AG09309 (cell line): ENCODE results near the gene GPC5.

Source experiments
- DNase-seq: peaks from one replicate; pipeline ENCODE4 v3.0.0-alpha.2; 2010; ENCODE audit warnings: low read depth
- H3K4me3 ChIP-seq: 2 replicates; pipeline ENCODE4 v1.5.1; 2011; ENCODE audit warnings: mild to moderate bottlenecking, low read depth, low read length, moderate library complexity; ENCODE audit not compliant: control insufficient read depth
- TF ChIP-seq, protein P1 (sequence below): IDR thresholded peaks from 2 replicates; pipeline ENCODE4 v1.5.1; 2011; ENCODE audit warnings: mild to moderate bottlenecking, low read depth, low read length, inconsistent platforms; ENCODE audit not compliant: insufficient read depth, control insufficient read depth; ENCODE audit errors: missing control alignments

GPC5 gene

GRCh38 chr13:92354583-92354982 is 956.2 kb downstream of the GPC5 start:
- H3K4me3 ChIP-seq, result no peak overlapping the region
- TF ChIP-seq, protein P1, sequence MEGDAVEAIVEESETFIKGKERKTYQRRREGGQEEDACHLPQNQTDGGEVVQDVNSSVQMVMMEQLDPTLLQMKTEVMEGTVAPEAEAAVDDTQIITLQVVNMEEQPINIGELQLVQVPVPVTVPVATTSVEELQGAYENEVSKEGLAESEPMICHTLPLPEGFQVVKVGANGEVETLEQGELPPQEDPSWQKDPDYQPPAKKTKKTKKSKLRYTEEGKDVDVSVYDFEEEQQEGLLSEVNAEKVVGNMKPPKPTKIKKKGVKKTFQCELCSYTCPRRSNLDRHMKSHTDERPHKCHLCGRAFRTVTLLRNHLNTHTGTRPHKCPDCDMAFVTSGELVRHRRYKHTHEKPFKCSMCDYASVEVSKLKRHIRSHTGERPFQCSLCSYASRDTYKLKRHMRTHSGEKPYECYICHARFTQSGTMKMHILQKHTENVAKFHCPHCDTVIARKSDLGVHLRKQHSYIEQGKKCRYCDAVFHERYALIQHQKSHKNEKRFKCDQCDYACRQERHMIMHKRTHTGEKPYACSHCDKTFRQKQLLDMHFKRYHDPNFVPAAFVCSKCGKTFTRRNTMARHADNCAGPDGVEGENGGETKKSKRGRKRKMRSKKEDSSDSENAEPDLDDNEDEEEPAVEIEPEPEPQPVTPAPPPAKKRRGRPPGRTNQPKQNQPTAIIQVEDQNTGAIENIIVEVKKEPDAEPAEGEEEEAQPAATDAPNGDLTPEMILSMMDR, result no peak
- DNase-seq, result no peak

DNA sequence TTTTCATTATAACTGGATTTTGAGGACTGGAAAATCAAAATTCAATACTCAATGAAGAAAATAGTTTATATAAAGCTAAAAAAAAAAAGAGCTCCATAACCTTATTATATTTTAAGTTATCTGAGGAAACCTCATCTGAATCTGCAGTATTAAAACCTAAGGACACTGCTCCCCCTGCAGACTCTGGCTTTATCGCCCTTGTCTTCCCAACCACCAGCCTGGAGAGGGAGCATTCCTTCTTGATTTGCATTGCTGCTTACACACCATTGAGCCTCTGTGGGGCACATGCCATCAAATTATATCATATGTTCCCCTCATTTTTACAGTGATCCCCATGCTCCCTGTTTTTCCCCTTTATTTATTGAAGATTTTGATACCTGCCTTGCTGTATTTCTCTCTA is 956.8 kb downstream of the GPC5 start:
- TF ChIP-seq, protein P1, result no peak
- no peak for DNase-seq
- no peak overlapping the region for H3K4me3 ChIP-seq

DNA sequence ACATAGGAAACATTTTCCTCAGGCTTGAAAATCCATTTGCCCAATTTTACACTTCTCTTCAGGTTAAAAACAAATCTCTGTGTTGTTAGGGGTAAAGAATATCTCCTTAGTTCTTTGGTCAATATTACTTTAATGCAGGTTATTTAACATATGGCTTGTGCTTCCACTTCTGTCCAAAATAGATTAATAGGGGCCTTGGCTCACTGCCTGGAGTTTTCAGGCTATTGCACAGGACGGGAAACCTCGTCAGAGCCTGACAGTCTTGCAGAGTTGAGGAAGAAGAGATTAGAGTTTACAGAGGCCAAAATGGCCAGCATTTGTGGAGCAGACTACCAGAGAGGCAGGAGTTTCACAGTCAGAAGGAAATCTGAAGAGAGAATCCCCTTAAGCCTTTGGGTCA is 964.3 kb downstream of the GPC5 start:
- DNase-seq, result no peak
- TF ChIP-seq, protein P1, result no peak

DNA sequence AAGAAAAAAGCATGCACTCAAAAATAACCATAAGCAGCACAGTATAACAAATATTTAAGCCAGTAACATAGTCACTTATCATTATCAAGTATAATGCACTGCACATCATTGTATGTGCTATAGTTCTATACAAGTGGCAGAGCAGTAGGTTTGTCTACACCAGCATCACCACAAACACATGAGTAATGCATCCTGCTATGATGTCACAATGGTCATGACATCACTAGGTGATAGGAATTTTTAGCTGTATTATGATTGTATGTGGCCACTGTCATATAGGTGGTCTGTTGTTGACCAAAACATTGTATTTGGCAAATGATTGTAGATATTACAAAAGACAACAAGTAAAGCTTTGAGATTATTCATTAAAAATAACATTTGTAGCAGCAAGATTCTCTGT is 967.5 kb downstream of the GPC5 start:
- H3K4me3 ChIP-seq, result no peak overlapping the region
- TF ChIP-seq, protein P1, result no peak
- no peak for DNase-seq

More for the DNA sequence above, 964.3 kb downstream of the GPC5 start:
- no peak overlapping the region for H3K4me3 ChIP-seq

- DNase-seq, result no peak
- TF ChIP-seq, protein P1, result no peak
- H3K4me3 ChIP-seq, result no peak overlapping the region
Observed at GRCh38 chr13:92377396-92377795, 979.0 kb downstream of the GPC5 start.

GRCh38 chr13:92379371-92379770 is 981.0 kb downstream of the GPC5 start:
- no peak overlapping the region for H3K4me3 ChIP-seq
- TF ChIP-seq, protein P1, result no peak
- DNase-seq, result no peak

GRCh38 chr13:92384410-92384809 is 986.0 kb downstream of the GPC5 start:
- TF ChIP-seq, protein P1, result no peak
- no peak overlapping the region for H3K4me3 ChIP-seq
- no peak for DNase-seq
